ENCODE results near the gene PLEKHA4.
"Not testable (repeated sequence)": the region's sequence is repeated elsewhere in the genome, so short reads cannot be mapped to it uniquely, and the experiment has no call there.

Gene PLEKHA4

GRCh38 chr19:48907671-48908070 lies 39.3 kb upstream of the PLEKHA4 start:
- H3K4me3 ChIP-seq (ENCODE audit: low read length): no peak overlapping the region
- H3F3A ChIP-seq (ENCODE audit: insufficient read depth, low read length): no peaks in the 10 kb centered on the region
- H2AFZ ChIP-seq (ENCODE audit: low read length): no peak overlapping the region
- no peaks in the 10 kb centered on the region for H4K20me1 ChIP-seq (ENCODE audit: insufficient read depth, low read length)
- no peaks in the 10 kb centered on the region; the same call in 1 of the 2 replicates for H3K36me3 ChIP-seq (replicated peaks; ENCODE audit: insufficient read depth, low read length)
- no peak overlapping the region for H3K4me2 ChIP-seq (ENCODE audit: low read depth, low read length)
- no peak for TF ChIP-seq EZH2phosphoT487 (IDR thresholded peaks at IDR 0.05; ENCODE audit: low read length)
- TF ChIP-seq CTCF (IDR thresholded peaks at IDR 0.05; ENCODE audit: low read length): no peak
- TF ChIP-seq EZH2 (optimal IDR thresholded peaks at IDR 0.05; ENCODE audit: low read depth, low read length): no peak
- H3K27me3 ChIP-seq (replicated peaks; ENCODE audit: insufficient read depth, low read length): no peaks in the 10 kb centered on the region
- H3K27ac ChIP-seq (ENCODE audit: low read length): no peak overlapping the region
- no peak for DNase-seq
- H3K79me2 ChIP-seq (ENCODE audit: low read length): peaks cover under 1% of the 10 kb centered on the region; the same call in 1 of the 2 replicates
- H3K4me1 ChIP-seq (ENCODE audit: low read length): no peaks in the 10 kb centered on the region
- no peaks in the 10 kb centered on the region for H3K9me3 ChIP-seq (replicated peaks; ENCODE audit: insufficient read depth, low read length)
- no peak overlapping the region for H3K9ac ChIP-seq (ENCODE audit: low read length)
- no peaks in the 10 kb centered on the region for H3K9me2 ChIP-seq (replicated peaks; ENCODE audit: insufficient read depth, low read length)

DNA sequence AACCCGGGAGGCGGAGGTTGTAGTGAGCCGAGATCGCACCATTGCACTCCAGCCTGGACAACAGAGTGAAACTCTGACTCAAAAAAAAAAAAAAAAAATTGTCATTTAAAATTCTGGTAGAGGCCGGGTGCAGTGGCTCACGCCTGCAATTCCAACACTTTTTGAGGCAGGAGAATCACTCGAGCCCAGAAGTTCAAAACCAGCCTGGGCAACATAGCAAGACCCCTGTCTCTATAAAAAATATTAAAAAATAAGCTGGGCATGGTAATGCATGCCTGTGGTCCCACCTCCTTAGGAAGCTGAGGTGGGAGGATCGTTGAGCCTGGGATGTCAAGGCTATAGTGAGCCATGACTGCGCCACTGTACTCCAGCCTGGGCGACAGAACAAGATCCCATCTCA lies 37.9 kb upstream of the PLEKHA4 start:
- no peaks in the 10 kb centered on the region for H3K27me3 ChIP-seq (replicated peaks; ENCODE audit: insufficient read depth, low read length)
- no peaks in the 10 kb centered on the region for H3K4me1 ChIP-seq (ENCODE audit: low read length)
- H3K79me2 ChIP-seq (ENCODE audit: low read length): peaks cover 13% of the 10 kb centered on the region
- no peaks in the 10 kb centered on the region for H3K9me2 ChIP-seq (replicated peaks; ENCODE audit: insufficient read depth, low read length)
- no peaks in the 10 kb centered on the region for H4K20me1 ChIP-seq (ENCODE audit: insufficient read depth, low read length)
- H3K27ac ChIP-seq (ENCODE audit: low read length): no peak overlapping the region
- H3F3A ChIP-seq (ENCODE audit: insufficient read depth, low read length): no peaks in the 10 kb centered on the region
- no peak overlapping the region for H3K4me3 ChIP-seq (ENCODE audit: low read length)
- no peak overlapping the region for H3K9ac ChIP-seq (ENCODE audit: low read length)
- no peak for TF ChIP-seq EZH2 (optimal IDR thresholded peaks at IDR 0.05; ENCODE audit: low read depth, low read length)
- no peak for TF ChIP-seq CTCF (IDR thresholded peaks at IDR 0.05; ENCODE audit: low read length)
- no peak for TF ChIP-seq EZH2phosphoT487 (IDR thresholded peaks at IDR 0.05; ENCODE audit: low read length)
- H3K9me3 ChIP-seq (replicated peaks; ENCODE audit: insufficient read depth, low read length): no peaks in the 10 kb centered on the region
- no peaks in the 10 kb centered on the region for H3K36me3 ChIP-seq (replicated peaks; ENCODE audit: insufficient read depth, low read length)
- no peak for DNase-seq
- H3K4me2 ChIP-seq (ENCODE audit: low read depth, low read length): no peak overlapping the region
- no peak overlapping the region for H2AFZ ChIP-seq (ENCODE audit: low read length)

DNA sequence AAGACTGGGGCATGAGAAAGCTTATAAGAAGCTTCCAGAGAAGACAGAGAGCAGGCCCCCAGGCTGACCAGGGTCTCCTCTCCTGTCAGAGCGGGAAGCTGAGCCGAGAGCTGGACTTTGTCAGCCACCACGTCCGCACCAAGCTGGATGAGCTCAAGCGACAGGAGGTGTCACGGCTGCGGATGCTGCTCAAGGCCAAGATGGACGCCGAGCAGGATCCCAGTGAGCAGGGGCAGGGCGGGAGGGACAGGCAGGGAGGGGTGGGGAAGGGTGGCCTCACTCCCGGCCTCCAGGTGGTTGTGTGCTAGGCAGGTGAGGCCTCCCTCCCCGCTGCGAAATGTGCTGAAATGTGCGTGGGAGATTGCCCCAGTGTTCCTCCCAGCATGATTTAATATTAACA lies 37.2 kb upstream of the PLEKHA4 start:
- H3K27me3 ChIP-seq (replicated peaks; ENCODE audit: insufficient read depth, low read length): no peaks in the 10 kb centered on the region
- H3K4me2 ChIP-seq (ENCODE audit: low read depth, low read length): no peak overlapping the region
- TF ChIP-seq EZH2 (optimal IDR thresholded peaks at IDR 0.05; ENCODE audit: low read depth, low read length) (no peak), CTCF (IDR thresholded peaks at IDR 0.05; ENCODE audit: low read length) (no peak), EZH2phosphoT487 (IDR thresholded peaks at IDR 0.05; ENCODE audit: low read length) (no peak)
- H3K79me2 ChIP-seq (ENCODE audit: low read length): peaks cover 19% of the 10 kb centered on the region
- DNase-seq: no peak
- H4K20me1 ChIP-seq (ENCODE audit: insufficient read depth, low read length): no peaks in the 10 kb centered on the region
- no peaks in the 10 kb centered on the region for H3K9me2 ChIP-seq (replicated peaks; ENCODE audit: insufficient read depth, low read length)
- no peak overlapping the region for H3K27ac ChIP-seq (ENCODE audit: low read length)
- no peaks in the 10 kb centered on the region for H3F3A ChIP-seq (ENCODE audit: insufficient read depth, low read length)
- H3K9me3 ChIP-seq (replicated peaks; ENCODE audit: insufficient read depth, low read length): no peaks in the 10 kb centered on the region
- H3K4me1 ChIP-seq (ENCODE audit: low read length): no peaks in the 10 kb centered on the region
- no peak overlapping the region for H3K4me3 ChIP-seq (ENCODE audit: low read length)
- H2AFZ ChIP-seq (ENCODE audit: low read length): no peak overlapping the region
- H3K36me3 ChIP-seq (replicated peaks; ENCODE audit: insufficient read depth, low read length): no peaks in the 10 kb centered on the region
- no peak overlapping the region for H3K9ac ChIP-seq (ENCODE audit: low read length)

DNA sequence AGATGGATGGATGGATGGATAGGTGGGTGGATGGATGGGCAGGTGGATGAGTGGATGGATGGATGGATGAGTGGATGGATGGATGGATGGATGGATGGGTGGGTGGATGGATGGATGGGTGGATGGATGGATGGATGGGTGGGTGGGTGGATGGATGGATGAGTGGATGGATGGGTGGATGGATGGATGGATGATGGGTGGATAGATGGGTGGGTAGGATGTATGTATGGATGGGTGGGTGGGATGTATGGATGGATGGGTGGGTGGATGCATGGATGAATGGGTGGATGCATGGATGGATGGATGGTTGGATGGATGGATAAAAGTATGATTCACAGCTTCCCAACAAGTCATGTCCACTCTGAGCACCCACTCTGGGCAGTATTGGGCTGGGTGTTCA lies 35.4 kb upstream of the PLEKHA4 start:
- H3F3A ChIP-seq (ENCODE audit: insufficient read depth, low read length); DNase-seq; H3K27me3 ChIP-seq (replicated peaks; ENCODE audit: insufficient read depth, low read length); H3K27ac ChIP-seq (ENCODE audit: low read length); H3K4me1 ChIP-seq (ENCODE audit: low read length); H3K4me3 ChIP-seq (ENCODE audit: low read length); H3K9me3 ChIP-seq (replicated peaks; ENCODE audit: insufficient read depth, low read length); H3K9me2 ChIP-seq (replicated peaks; ENCODE audit: insufficient read depth, low read length); H3K9ac ChIP-seq (ENCODE audit: low read length); H2AFZ ChIP-seq (ENCODE audit: low read length); H4K20me1 ChIP-seq (ENCODE audit: insufficient read depth, low read length); H3K36me3 ChIP-seq (replicated peaks; ENCODE audit: insufficient read depth, low read length); H3K4me2 ChIP-seq (ENCODE audit: low read depth, low read length): not testable (repeated sequence)
- H3K79me2 ChIP-seq (ENCODE audit: low read length): peaks cover 24% of the 10 kb centered on the region

- H3K4me3 ChIP-seq (ENCODE audit: low read length); H3K27ac ChIP-seq (ENCODE audit: low read length); H3F3A ChIP-seq (ENCODE audit: insufficient read depth, low read length); H3K36me3 ChIP-seq (replicated peaks; ENCODE audit: insufficient read depth, low read length); H3K27me3 ChIP-seq (replicated peaks; ENCODE audit: insufficient read depth, low read length); H4K20me1 ChIP-seq (ENCODE audit: insufficient read depth, low read length); H3K9me3 ChIP-seq (replicated peaks; ENCODE audit: insufficient read depth, low read length); H3K4me2 ChIP-seq (ENCODE audit: low read depth, low read length); DNase-seq; H2AFZ ChIP-seq (ENCODE audit: low read length); H3K9me2 ChIP-seq (replicated peaks; ENCODE audit: insufficient read depth, low read length); H3K9ac ChIP-seq (ENCODE audit: low read length); H3K4me1 ChIP-seq (ENCODE audit: low read length): not testable (repeated sequence)
- H3K79me2 ChIP-seq (ENCODE audit: low read length): peaks cover 24% of the 10 kb centered on the region
Measured at GRCh38 chr19:48902291-48902690, 33.9 kb upstream of the PLEKHA4 start.

All from MM.1S (cell line).